Liver (tissue), 9 donors: Measurements from ENCODE around the gene ATP13A1. TPM values are rescaled to one million over a fixed set of nuclear protein-coding genes. Genes with fewer than 3 reads are reported as not detected.

Experiments used
- DNase-seq: peaks from one replicate; pipeline ENCODE4 v3.0.0-alpha.2; 2017; ENCODE audit warnings: low spot score
- H3K27ac ChIP-seq, 2 donors: one replicate each; pipeline ENCODE4 v1.7.0; 2013; ENCODE audit warnings: inconsistent platforms in 2 of 2, low read length in 2 of 2, control low read depth in 1 of 2, low read depth in 1 of 2, mild to moderate bottlenecking in 1 of 2
- H3K27me3 ChIP-seq, 4 donors: one replicate each; pipeline versions ENCODE4 v1.6.1 to v1.7.0; 2013; ENCODE audit warnings: low read length in 3 of 4, inconsistent platforms in 1 of 4, mild to moderate bottlenecking in 1 of 4, moderate library complexity in 1 of 4; ENCODE audit not compliant: control insufficient read depth in 4 of 4, insufficient read depth in 4 of 4
- H3K36me3 ChIP-seq, 4 donors: one replicate each; pipeline versions ENCODE4 v1.6.1 to v1.7.0; 2013; ENCODE audit warnings: low read length in 3 of 4, mild to moderate bottlenecking in 3 of 4, low read depth in 1 of 4, moderate library complexity in 1 of 4; ENCODE audit not compliant: control insufficient read depth in 4 of 4, insufficient read depth in 3 of 4
- H3K4me1 ChIP-seq, 4 donors: one replicate each; pipeline versions ENCODE4 v1.6.1 to v1.7.0; 2013; ENCODE audit warnings: low read length in 3 of 4, mild to moderate bottlenecking in 3 of 4, moderate library complexity in 1 of 4; ENCODE audit not compliant: control insufficient read depth in 4 of 4, insufficient read depth in 4 of 4
- H3K4me3 ChIP-seq, 3 donors: one replicate each; pipeline versions ENCODE4 v1.6.1 to v1.7.0; 2013; ENCODE audit warnings: low read length in 3 of 3, control low read depth in 1 of 3, low read depth in 1 of 3, mild to moderate bottlenecking in 1 of 3
- H3K9ac ChIP-seq, 2 donors: one replicate each; pipeline ENCODE4 v1.7.0; 2013; ENCODE audit warnings: low read length in 2 of 2, mild to moderate bottlenecking in 2 of 2, moderate library complexity in 2 of 2, control low read depth in 1 of 2, low read depth in 1 of 2
- H3K9me3 ChIP-seq, 4 donors: one replicate each; pipeline versions ENCODE4 v1.6.1 to v1.7.0; 2013; ENCODE audit warnings: low read length in 3 of 4; ENCODE audit not compliant: control insufficient read depth in 4 of 4
- ATF3 ChIP-seq: IDR thresholded peaks from 2 replicates; pipeline ENCODE4 v1.6.1; 2016; ENCODE audit warnings: antibody characterized with exemption
- EGR1 ChIP-seq, 2 donors: IDR thresholded peaks; 2 replicates each; pipeline ENCODE4 v1.6.1; 2016 to 2018; ENCODE audit warnings: antibody characterized with exemption in 2 of 2, low read depth in 2 of 2
- FOXA1 ChIP-seq: IDR thresholded peaks from 2 replicates; pipeline ENCODE4 v1.6.1; 2016; ENCODE audit warnings: antibody characterized with exemption
- FOXA2 ChIP-seq: IDR thresholded peaks from 2 replicates; pipeline ENCODE4 v1.6.1; 2016; ENCODE audit warnings: antibody characterized with exemption
- GABPA ChIP-seq, 2 donors: IDR thresholded peaks in 1 of 2; conservative IDR thresholded peaks in 1 of 2; 2 replicates each; pipeline ENCODE4 v1.6.1; 2016; ENCODE audit warnings: antibody characterized with exemption in 2 of 2, mild to moderate bottlenecking in 1 of 2, moderate library complexity in 1 of 2
- HNF4A ChIP-seq, 2 donors: conservative IDR thresholded peaks; 2 replicates each; pipeline ENCODE4 v1.6.1; 2016; ENCODE audit warnings: antibody characterized with exemption in 2 of 2, mild to moderate bottlenecking in 2 of 2
- HNF4G ChIP-seq: IDR thresholded peaks from 2 replicates; pipeline ENCODE4 v1.6.1; 2016; ENCODE audit warnings: antibody characterized with exemption
- JUND ChIP-seq, 2 donors: IDR thresholded peaks; 2 replicates each; pipeline ENCODE4 v1.6.1; 2016; ENCODE audit warnings: antibody characterized with exemption in 2 of 2
- MAX ChIP-seq: IDR thresholded peaks from 2 replicates; pipeline ENCODE4 v1.6.1; 2016; ENCODE audit warnings: antibody characterized with exemption
- NR2F2 ChIP-seq: IDR thresholded peaks from 2 replicates; pipeline ENCODE4 v1.6.1; 2016; ENCODE audit warnings: antibody characterized with exemption
- RAD21 ChIP-seq, 2 donors: IDR thresholded peaks; 2 replicates each; pipeline ENCODE4 v1.6.1; 2016; ENCODE audit warnings: antibody characterized with exemption in 2 of 2, mild to moderate bottlenecking in 2 of 2
- RXRA ChIP-seq, 2 donors: IDR thresholded peaks; 2 replicates each; pipeline ENCODE4 v1.6.1; 2017 to 2018; ENCODE audit warnings: antibody characterized with exemption in 2 of 2, mild to moderate bottlenecking in 1 of 2
- SP1 ChIP-seq: IDR thresholded peaks from 2 replicates; pipeline ENCODE4 v1.6.1; 2018; ENCODE audit warnings: antibody characterized with exemption, mild to moderate bottlenecking
- TAF1 ChIP-seq: conservative IDR thresholded peaks from 2 replicates; pipeline ENCODE4 v1.6.1; 2016; ENCODE audit warnings: antibody characterized with exemption, mild to moderate bottlenecking
- YY1 ChIP-seq: IDR thresholded peaks from 2 replicates; pipeline ENCODE4 v1.6.1; 2016; ENCODE audit warnings: antibody characterized with exemption, mild to moderate bottlenecking
- WGBS: extraction: QIAGEN DNeasy Blood & Tissue Kit; methylation state at CpG from one replicate; pipeline ENCODE4 v1.1.7; 2013; 5-methylcytosine and 5-hydroxymethylcytosine counted together
- polyA plus RNA-seq, 2 donors: library from polyadenylated mRNA; stranded (reverse) in 1 of 2; unstranded in 1 of 2; fragments of 200-250 nt in 1 of 2; fragments of >200 nt in 1 of 2; fragmentation: Nextera tagmentation in 1 of 2; extraction: Ambion mirVana in 1 of 2; gene quantifications; one replicate each; pipeline versions ENCODE4 v1.2.1 to v1.2.3, GENCODE V29; 2013 to 2015
- total RNA-seq, 2 donors: library from RNA; depleted of rRNA; stranded (reverse); fragments of >200 nt; gene quantifications; one replicate each; pipeline ENCODE4 v1.2.3, GENCODE V29; 2014
- TF ChIP-seq, protein P1 (sequence below): IDR thresholded peaks from 2 replicates; pipeline ENCODE4 v1.6.1; 2016; ENCODE audit warnings: antibody characterized with exemption
- TF ChIP-seq, protein P2 (sequence below): fragments of 150-350 bp; IDR thresholded peaks from 2 replicates; pipeline ENCODE4 v1.5.1; 2017; ENCODE audit warnings: improper control_type of control experiment, low read depth, low read length; ENCODE audit not compliant: missing input control
- TF ChIP-seq, protein P3 (sequence below): IDR thresholded peaks from 2 replicates; pipeline ENCODE4 v1.6.1; 2016; ENCODE audit warnings: antibody characterized with exemption, mild to moderate bottlenecking
- donor health status: healthy.
- donor health status: healthy.
- donor health status: healthy.
- donor health status: healthy.
- donor health status: healthy.

ATP13A1 gene
- total and polyA plus RNA-seq, 4 donors: 15.1 to 36.5 (median 20.5) TPM

- Histone ChIP-seq H3K4me3 (no peak overlapping the region), H3K27ac (no peak overlapping the region), H3K27me3 (peaks cover 0 to 2% (median 0%) of the 10 kb centered on the region in 4 donors), H3K4me1 (no peaks in the 10 kb centered on the region), H3K9me3 (peaks cover 0 to 3% (median 0%) of the 10 kb centered on the region in 4 donors), H3K36me3 (no peaks in the 10 kb centered on the region), H3K9ac (no peak overlapping the region)
- WGBS: 58% methylated on average over 9 of the region's 9 CpGs
- TF ChIP-seq, protein P1, sequence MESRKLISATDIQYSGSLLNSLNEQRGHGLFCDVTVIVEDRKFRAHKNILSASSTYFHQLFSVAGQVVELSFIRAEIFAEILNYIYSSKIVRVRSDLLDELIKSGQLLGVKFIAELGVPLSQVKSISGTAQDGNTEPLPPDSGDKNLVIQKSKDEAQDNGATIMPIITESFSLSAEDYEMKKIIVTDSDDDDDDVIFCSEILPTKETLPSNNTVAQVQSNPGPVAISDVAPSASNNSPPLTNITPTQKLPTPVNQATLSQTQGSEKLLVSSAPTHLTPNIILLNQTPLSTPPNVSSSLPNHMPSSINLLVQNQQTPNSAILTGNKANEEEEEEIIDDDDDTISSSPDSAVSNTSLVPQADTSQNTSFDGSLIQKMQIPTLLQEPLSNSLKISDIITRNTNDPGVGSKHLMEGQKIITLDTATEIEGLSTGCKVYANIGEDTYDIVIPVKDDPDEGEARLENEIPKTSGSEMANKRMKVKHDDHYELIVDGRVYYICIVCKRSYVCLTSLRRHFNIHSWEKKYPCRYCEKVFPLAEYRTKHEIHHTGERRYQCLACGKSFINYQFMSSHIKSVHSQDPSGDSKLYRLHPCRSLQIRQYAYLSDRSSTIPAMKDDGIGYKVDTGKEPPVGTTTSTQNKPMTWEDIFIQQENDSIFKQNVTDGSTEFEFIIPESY: no peak
- no peak for TF ChIP-seq MAX
- no peak for TF ChIP-seq RXRA (IDR thresholded peaks at IDR 0.05)
- DNase-seq: no peak
These were observed 61.3 kb downstream of the ATP13A1 start for GRCh38 chr19:19602136-19602712.

DNA sequence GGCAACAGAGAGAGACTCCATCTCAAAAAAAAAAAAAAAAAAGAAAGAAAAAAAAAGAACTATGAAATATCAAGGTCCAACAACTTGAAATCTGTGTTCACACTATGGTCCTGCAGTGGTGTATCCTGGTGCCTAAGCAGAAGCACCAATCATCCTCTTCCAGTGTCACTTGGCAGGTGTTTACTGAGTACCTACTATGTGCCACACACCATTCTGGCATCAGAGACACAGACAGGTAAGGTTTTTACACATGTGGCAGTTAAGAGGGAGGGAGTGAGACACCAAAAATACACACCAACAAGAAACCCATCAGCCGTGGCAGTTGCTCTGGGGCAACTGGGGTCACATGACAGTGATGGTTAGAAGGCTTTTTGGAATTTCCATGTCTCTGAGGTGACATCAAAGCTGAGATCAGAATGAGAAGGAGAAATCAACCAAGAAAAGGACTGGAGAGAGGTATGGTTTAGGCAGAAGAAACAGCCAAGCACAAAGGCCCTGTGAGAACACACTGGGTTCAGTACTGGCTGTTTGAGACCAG is 62.6 kb downstream of the ATP13A1 start:
- 85% methylated on average over 1 of the region's 1 CpG for WGBS
- TF ChIP-seq, protein P2, sequence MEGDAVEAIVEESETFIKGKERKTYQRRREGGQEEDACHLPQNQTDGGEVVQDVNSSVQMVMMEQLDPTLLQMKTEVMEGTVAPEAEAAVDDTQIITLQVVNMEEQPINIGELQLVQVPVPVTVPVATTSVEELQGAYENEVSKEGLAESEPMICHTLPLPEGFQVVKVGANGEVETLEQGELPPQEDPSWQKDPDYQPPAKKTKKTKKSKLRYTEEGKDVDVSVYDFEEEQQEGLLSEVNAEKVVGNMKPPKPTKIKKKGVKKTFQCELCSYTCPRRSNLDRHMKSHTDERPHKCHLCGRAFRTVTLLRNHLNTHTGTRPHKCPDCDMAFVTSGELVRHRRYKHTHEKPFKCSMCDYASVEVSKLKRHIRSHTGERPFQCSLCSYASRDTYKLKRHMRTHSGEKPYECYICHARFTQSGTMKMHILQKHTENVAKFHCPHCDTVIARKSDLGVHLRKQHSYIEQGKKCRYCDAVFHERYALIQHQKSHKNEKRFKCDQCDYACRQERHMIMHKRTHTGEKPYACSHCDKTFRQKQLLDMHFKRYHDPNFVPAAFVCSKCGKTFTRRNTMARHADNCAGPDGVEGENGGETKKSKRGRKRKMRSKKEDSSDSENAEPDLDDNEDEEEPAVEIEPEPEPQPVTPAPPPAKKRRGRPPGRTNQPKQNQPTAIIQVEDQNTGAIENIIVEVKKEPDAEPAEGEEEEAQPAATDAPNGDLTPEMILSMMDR: no peak
- TF ChIP-seq NR2F2 (no peak), TAF1 (no peak), FOXA2 (no peak), YY1 (no peak), RXRA (IDR thresholded peaks at IDR 0.05) (no peak), ATF3 (no peak), GABPA (IDR thresholded peaks at IDR 0.05 in 1 of 2, conservative IDR thresholded peaks at IDR 0.05 in 1 of 2) (no peak), SP1 (no peak), FOXA1 (no peak), RAD21 (IDR thresholded peaks at IDR 0.05) (no peak), HNF4A (conservative IDR thresholded peaks at IDR 0.05) (no peak), HNF4G (no peak), MAX (no peak), JUND (IDR thresholded peaks at IDR 0.05) (no peak), EGR1 (IDR thresholded peaks at IDR 0.05; ENCODE audit: low read depth in 2 of 2) (no peak)
- TF ChIP-seq, protein P1: no peak
- TF ChIP-seq, protein P3, sequence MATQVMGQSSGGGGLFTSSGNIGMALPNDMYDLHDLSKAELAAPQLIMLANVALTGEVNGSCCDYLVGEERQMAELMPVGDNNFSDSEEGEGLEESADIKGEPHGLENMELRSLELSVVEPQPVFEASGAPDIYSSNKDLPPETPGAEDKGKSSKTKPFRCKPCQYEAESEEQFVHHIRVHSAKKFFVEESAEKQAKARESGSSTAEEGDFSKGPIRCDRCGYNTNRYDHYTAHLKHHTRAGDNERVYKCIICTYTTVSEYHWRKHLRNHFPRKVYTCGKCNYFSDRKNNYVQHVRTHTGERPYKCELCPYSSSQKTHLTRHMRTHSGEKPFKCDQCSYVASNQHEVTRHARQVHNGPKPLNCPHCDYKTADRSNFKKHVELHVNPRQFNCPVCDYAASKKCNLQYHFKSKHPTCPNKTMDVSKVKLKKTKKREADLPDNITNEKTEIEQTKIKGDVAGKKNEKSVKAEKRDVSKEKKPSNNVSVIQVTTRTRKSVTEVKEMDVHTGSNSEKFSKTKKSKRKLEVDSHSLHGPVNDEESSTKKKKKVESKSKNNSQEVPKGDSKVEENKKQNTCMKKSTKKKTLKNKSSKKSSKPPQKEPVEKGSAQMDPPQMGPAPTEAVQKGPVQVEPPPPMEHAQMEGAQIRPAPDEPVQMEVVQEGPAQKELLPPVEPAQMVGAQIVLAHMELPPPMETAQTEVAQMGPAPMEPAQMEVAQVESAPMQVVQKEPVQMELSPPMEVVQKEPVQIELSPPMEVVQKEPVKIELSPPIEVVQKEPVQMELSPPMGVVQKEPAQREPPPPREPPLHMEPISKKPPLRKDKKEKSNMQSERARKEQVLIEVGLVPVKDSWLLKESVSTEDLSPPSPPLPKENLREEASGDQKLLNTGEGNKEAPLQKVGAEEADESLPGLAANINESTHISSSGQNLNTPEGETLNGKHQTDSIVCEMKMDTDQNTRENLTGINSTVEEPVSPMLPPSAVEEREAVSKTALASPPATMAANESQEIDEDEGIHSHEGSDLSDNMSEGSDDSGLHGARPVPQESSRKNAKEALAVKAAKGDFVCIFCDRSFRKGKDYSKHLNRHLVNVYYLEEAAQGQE: no peak
- no peak overlapping the region for H3K27ac ChIP-seq
- no peak overlapping the region for H3K4me3 ChIP-seq
- DNase-seq: no peak
- no peaks in the 10 kb centered on the region for H3K36me3 ChIP-seq
- no peaks in the 10 kb centered on the region for H3K4me1 ChIP-seq
- peaks cover 0 to 3% (median 0%) of the 10 kb centered on the region in 4 donors for H3K9me3 ChIP-seq
- H3K27me3 ChIP-seq: peaks cover 0 to 2% (median 0%) of the 10 kb centered on the region in 4 donors
- H3K9ac ChIP-seq: no peak overlapping the region
